HepG2 (cell line): ENCODE data around the gene CSKMT. TPM values are rescaled to one million over a fixed set of nuclear protein-coding genes. Genes with fewer than 3 reads are reported as not detected.

Source experiments
- ATAC-seq: fragments of 200-7000 bp; cut with Tn5 transposase; 3 replicates; pipeline ENCODE4 v1.9.1; 2020; ENCODE audit warnings: mild to moderate bottlenecking, moderate library complexity
- BruUV-seq: library from RNA; stranded (reverse); fragments of 400-500 nt; replicated peaks from 2 replicates; lab custom pipeline; 2021; lab: Mats Ljungman, UMichigan
- CTCF ChIA-PET: fragments of 300-600 bp; formaldehyde crosslinking; extraction: SDS; loops from one replicate; lab custom pipeline; 2021; ENCODE audit warnings: low total read pairs, inconsistent platforms, low intra/inter-chr PET ratio; lab: Yijun Ruan, JAX
- POLR2A ChIA-PET: fragments of 350-600 bp; sonication (Branson Sonifier 250); formaldehyde crosslinking; loops from one replicate; lab custom pipeline; 2020; ENCODE audit warnings: antibody characterized with exemption, inconsistent platforms; lab: Yijun Ruan, JAX
- DNase-seq: peaks from one replicate; pipeline ENCODE4 v3.0.0-alpha.2; 2015; ENCODE audit warnings: low spot score
- FAIRE-seq: peaks from 3 replicates; lab custom pipeline; 2011; peaks lifted over from hg19 to GRCh38; lab: Jason Lieb, UNC
- H2AFZ ChIP-seq: one replicate; pipeline ENCODE4 v1.6.1; 2011; ENCODE audit warnings: low read length, inconsistent platforms
- H3K27ac ChIP-seq: fragments of 300-600 bp; 3 replicates; pipeline ENCODE4 v1.8.0; 2011; ENCODE audit warnings: mixed run types, mild to moderate bottlenecking, mixed read lengths, low read length, inconsistent platforms; ENCODE audit not compliant: insufficient read depth; ENCODE audit errors: extremely low read length
- H3K27me3 ChIP-seq, 2 experiments: fragments of 200-600 bp in 1 of 2; 2 replicates in 1 of 2; 3 replicates in 1 of 2; pipeline versions ENCODE4 v1.6.0 to v1.8.0; 2011; ENCODE audit warnings: low read length in 2 of 2, mild to moderate bottlenecking in 2 of 2, moderate library complexity in 2 of 2, inconsistent platforms in 1 of 2; ENCODE audit not compliant: insufficient read depth in 2 of 2, control insufficient read depth in 1 of 2
- H3K36me3 ChIP-seq, 2 experiments: fragments of 200-600 bp in 1 of 2; replicated peaks in 1 of 2; 2 replicates in 1 of 2; 3 replicates in 1 of 2; pipeline versions ENCODE4 v1.5.1 to v1.8.0; 2011; ENCODE audit warnings: low read length in 2 of 2, inconsistent platforms in 1 of 2; ENCODE audit not compliant: insufficient read depth in 2 of 2, control insufficient read depth in 1 of 2
- H3K4me1 ChIP-seq: 2 replicates; pipeline ENCODE4 v1.5.1; 2012; ENCODE audit warnings: low read length, inconsistent platforms; ENCODE audit not compliant: insufficient read depth
- H3K4me2 ChIP-seq: 2 replicates; pipeline ENCODE4 v1.6.0; 2011; ENCODE audit warnings: low read depth, low read length, inconsistent platforms
- H3K4me3 ChIP-seq, 3 experiments: fragments of 200-600 bp in 1 of 3; sonication (generic), shearing (Covaris generic) in 1 of 3; replicated peaks in 1 of 3; 2 replicates each; pipeline ENCODE4 v1.5.1; 2011 to 2016; ENCODE audit warnings: low read length in 3 of 3, inconsistent platforms in 2 of 3, low read depth in 2 of 3, mild to moderate bottlenecking in 2 of 3, control low read depth in 1 of 3, mixed read lengths in 1 of 3; ENCODE audit not compliant: insufficient read depth in 1 of 3
- H3K79me2 ChIP-seq: one replicate; pipeline ENCODE4 v1.6.1; 2011; ENCODE audit warnings: low read length, inconsistent platforms; ENCODE audit not compliant: insufficient read depth
- H3K9ac ChIP-seq: 2 replicates; pipeline ENCODE4 v1.6.0; 2011; ENCODE audit warnings: mild to moderate bottlenecking, low read depth, low read length, inconsistent platforms; ENCODE audit not compliant: insufficient read depth
- H3K9me3 ChIP-seq: 2 replicates; pipeline ENCODE4 v1.5.1; 2012; ENCODE audit warnings: mild to moderate bottlenecking, low read length
- H4K20me1 ChIP-seq: 2 replicates; pipeline ENCODE4 v1.6.0; 2011; ENCODE audit warnings: inconsistent platforms, mild to moderate bottlenecking, low read length, moderate library complexity; ENCODE audit not compliant: insufficient read depth
- CEBPG ChIP-seq: IDR thresholded peaks from 2 replicates; pipeline ENCODE4 v1.6.1; 2016
- KDM4B ChIP-seq: sonication (generic); formaldehyde crosslinking; IDR thresholded peaks from 2 replicates; pipeline ENCODE4 v1.4.0; 2020; ENCODE audit warnings: missing genetic modification reagents
- RFXAP ChIP-seq: sonication (generic); formaldehyde crosslinking; IDR thresholded peaks from 2 replicates; pipeline ENCODE4 v1.4.0; 2020; ENCODE audit warnings: missing genetic modification reagents, borderline replicate concordance
- XRCC5 ChIP-seq: fragments of 200-400 bp; formaldehyde crosslinking; optimal IDR thresholded peaks from 2 replicates; pipeline ENCODE3; 2017; ENCODE audit warnings: mild to moderate bottlenecking, low read length
- ZNF574 ChIP-seq: sonication (generic); formaldehyde crosslinking; IDR thresholded peaks from 2 replicates; pipeline ENCODE4 v1.4.0; 2020; ENCODE audit warnings: missing genetic modification reagents
- ZNF691 ChIP-seq: sonication (generic); formaldehyde crosslinking; IDR thresholded peaks from 2 replicates; pipeline ENCODE4 v1.4.0; 2020; ENCODE audit warnings: missing genetic modification reagents, low read depth, mild to moderate bottlenecking, borderline replicate concordance
- ZNF709 ChIP-seq: sonication (generic); formaldehyde crosslinking; IDR thresholded peaks from 2 replicates; pipeline ENCODE4 v1.5.0; 2020; ENCODE audit warnings: mild to moderate bottlenecking, missing genetic modification reagents
- WGBS: methylation state at CpG from one replicate; pipeline ENCODE4 v1.1.6; 2017; ENCODE audit warnings: low lambda C conversion rate; 5-methylcytosine and 5-hydroxymethylcytosine counted together
- in situ Hi-C: cut with HindIII; loops from 2 replicates; pipeline ENCODE4 v1.10.0; 2017; ENCODE audit warnings: low pct_unique_long_range_greater_than_20kb; ENCODE audit not compliant: extremely low pct_ligation_motif_present
- intact Hi-C: fragments of 100-400 bp; cut with micrococcal nuclease; formaldehyde crosslinking; loops from one replicate; pipeline ENCODE4 v1.10.0; 2022; ENCODE audit not compliant: unreplicated experiment
- polyA plus RNA-seq, 8 experiments: library from polyadenylated mRNA; depleted of rRNA in 3 of 8; stranded (reverse) in 7 of 8; unstranded in 1 of 8; fragments of >200 nt; fragmentation: Illumina TruSeq in 4 of 8; extraction: Trizol in 4 of 8; gene quantifications; 2 replicates each; pipeline versions ENCODE4 v1.2.1 to v1.2.3, GENCODE V29; 2011 to 2016; ENCODE audit warnings: low read depth in 4 of 8, missing spikeins in 1 of 8, mixed read lengths in 1 of 8; ENCODE audit not compliant: insufficient read depth in 1 of 8
- total RNA-seq, 5 experiments: library from RNA; depleted of rRNA; stranded (reverse); fragments of >200 nt; fragmentation: Illumina TruSeq; extraction: Trizol; gene quantifications; 2 replicates each; pipeline ENCODE4 v1.2.3, GENCODE V29; 2016; ENCODE audit warnings: low read depth in 1 of 5

Gene CSKMT
- total and polyA plus RNA-seq, 2 of the 13 experiments (the other 11 are each of a cell fraction or from before 2014, with no cell fraction given) = 7.6 to 31.8 TPM

- H3K79me2 ChIP-seq = peaks cover 8% of the 10 kb centered on the region
- FAIRE-seq (no peak), DNase-seq (no peak), ATAC-seq (no peak)
- intact Hi-C loops (no loop called here), in situ Hi-C loops (no loop called here)
- no peak overlapping the region for H2AFZ ChIP-seq
- H4K20me1 ChIP-seq = no peaks in the 10 kb centered on the region
- H3K27me3 ChIP-seq = no peaks in the 10 kb centered on the region
- CTCF ChIA-PET = no interaction called here
- peaks cover 30% of the 10 kb centered on the region for H3K4me1 ChIP-seq
- H3K36me3 ChIP-seq = no peaks in the 10 kb centered on the region
- no peak overlapping the region for H3K4me3 ChIP-seq
- H3K27ac ChIP-seq = no peak overlapping the region
- POLR2A ChIA-PET = interaction anchor here (2.0 kb wide), 1 partner anchor 17 kb away, joined by 4 read pairs; the partner anchor contains the start of gene CSKMT
- H3K9ac ChIP-seq = no peak overlapping the region
- H3K4me2 ChIP-seq = no peak overlapping the region
- BruUV-seq = no TSS peak
- TF ChIP-seq RFXAP (CRISPR knock-in tag) (no peak), ZNF691 (CRISPR knock-in tag) (no peak), CEBPG (no peak), KDM4B (CRISPR knock-in tag) (no peak), XRCC5 (no peak), ZNF574 (CRISPR knock-in tag) (no peak), ZNF709 (no peak)
- TF ChIP-seq, all 625 proteins: peak for 0
- WGBS = 78% methylated on average over 7 of the region's 7 CpGs
- H3K9me3 ChIP-seq = no peaks in the 10 kb centered on the region
These were observed 17.4 kb downstream of the CSKMT start for GRCh38 chr11:62682518-62682917.
